Endothelial cell of umbilical vein (primary cell): Measurements from ENCODE around the gene IFITM2. TPM values are rescaled to one million over a fixed set of nuclear protein-coding genes. Genes with fewer than 3 reads are reported as not detected.

ENCODE experiments used
- BruUV-seq: library from RNA; stranded (reverse); fragments of 400-500 nt; replicated peaks from 2 replicates; lab custom pipeline; 2021; lab: Mats Ljungman, UMichigan
- CTCF ChIA-PET: fragments of 300-600, 350-600 bp; sonication (Branson Sonifier 250); formaldehyde crosslinking; loops from one replicate; lab custom pipeline; 2021; ENCODE audit warnings: antibody characterized with exemption, inconsistent platforms; lab: Charles Lee
- POLR2A ChIA-PET: fragments of 300-600, 350-600 bp; sonication (Branson Sonifier 250); formaldehyde crosslinking; loops from one replicate; lab custom pipeline; 2021; ENCODE audit warnings: antibody characterized with exemption, inconsistent platforms; lab: Charles Lee
- DNase-seq: peaks from one replicate; pipeline ENCODE4 v3.0.0-alpha.2; 2011; ENCODE audit warnings: low read depth, low spot score
- FAIRE-seq: peaks from 2 replicates; lab custom pipeline; 2011; peaks lifted over from hg19 to GRCh38; lab: Jason Lieb, UNC
- H2AFZ ChIP-seq: 2 replicates; pipeline ENCODE4 v1.6.0; 2012; ENCODE audit warnings: low read depth, low read length, control low read depth, inconsistent platforms
- H3K27ac ChIP-seq: 2 replicates; pipeline ENCODE4 v1.5.1; 2011; ENCODE audit warnings: low read depth, mild to moderate bottlenecking, control low read depth, low read length, moderate library complexity; ENCODE audit not compliant: insufficient read depth
- H3K27me3 ChIP-seq, 2 experiments: 2 replicates each; pipeline versions ENCODE4 v1.6.0 to v1.6.1; 2011; ENCODE audit warnings: low read length in 2 of 2, mixed read lengths in 1 of 2; ENCODE audit not compliant: control insufficient read depth in 2 of 2, insufficient read depth in 2 of 2
- H3K36me3 ChIP-seq, 2 experiments: 2 replicates in 1 of 2; 3 replicates in 1 of 2; pipeline ENCODE4 v1.5.1; 2011; ENCODE audit warnings: low read length in 2 of 2, mild to moderate bottlenecking in 1 of 2, moderate library complexity in 1 of 2; ENCODE audit not compliant: control insufficient read depth in 2 of 2, insufficient read depth in 2 of 2; ENCODE audit errors: extremely low read depth in 1 of 2
- H3K4me1 ChIP-seq: 3 replicates; pipeline ENCODE4 v1.5.1; 2011; ENCODE audit warnings: mild to moderate bottlenecking, low read length; ENCODE audit not compliant: control insufficient read depth, insufficient read depth; ENCODE audit errors: extremely low read depth
- H3K4me2 ChIP-seq: 2 replicates; pipeline ENCODE4 v1.6.1; 2011; ENCODE audit warnings: low read length, control low read depth, mixed read lengths; ENCODE audit not compliant: insufficient read depth
- H3K4me3 ChIP-seq, 3 experiments: fragments of 200-600 bp in 1 of 3; sonication (generic), shearing (Covaris generic) in 1 of 3; replicated peaks in 1 of 3; 2 replicates each; pipeline ENCODE4 v1.5.1; 2011 to 2016; ENCODE audit warnings: control low read depth in 3 of 3, low read length in 3 of 3, mild to moderate bottlenecking in 2 of 3, inconsistent platforms in 1 of 3, low read depth in 1 of 3, moderate library complexity in 1 of 3; ENCODE audit not compliant: insufficient read depth in 1 of 3
- H3K79me2 ChIP-seq: 2 replicates; pipeline ENCODE4 v1.6.0; 2012; ENCODE audit warnings: low read length, inconsistent platforms; ENCODE audit not compliant: control insufficient read depth, insufficient read depth
- H3K9ac ChIP-seq: replicated peaks from 2 replicates; pipeline ENCODE3; 2011; ENCODE audit warnings: low read length, control low read depth; ENCODE audit not compliant: insufficient read depth; ENCODE audit errors: extremely low read depth
- H3K9me1 ChIP-seq: replicated peaks from 3 replicates; pipeline ENCODE4 v1.6.0; 2011; ENCODE audit warnings: mild to moderate bottlenecking, low read length; ENCODE audit not compliant: control insufficient read depth, insufficient read depth; ENCODE audit errors: extremely low read depth
- H3K9me3 ChIP-seq: replicated peaks from 2 replicates; pipeline ENCODE4 v1.5.1; 2012; ENCODE audit warnings: low read length, inconsistent platforms; ENCODE audit not compliant: control insufficient read depth, insufficient read depth
- H4K20me1 ChIP-seq: replicated peaks from 2 replicates; pipeline ENCODE3; 2011; ENCODE audit warnings: mild to moderate bottlenecking, low read length; ENCODE audit not compliant: control insufficient read depth, insufficient read depth; ENCODE audit errors: extremely low read depth
- EZH2 ChIP-seq: IDR thresholded peaks from 2 replicates; pipeline ENCODE4 v1.6.1; 2012; ENCODE audit warnings: borderline replicate concordance, low read depth, mild to moderate bottlenecking, moderate library complexity, low read length, inconsistent platforms; ENCODE audit not compliant: severe bottlenecking
- FOS ChIP-seq: IDR thresholded peaks from 2 replicates; pipeline ENCODE4 v1.6.1; 2011; ENCODE audit warnings: mild to moderate bottlenecking, low read length, moderate library complexity, borderline replicate concordance; ENCODE audit not compliant: insufficient read depth
- GATA2 ChIP-seq: IDR thresholded peaks from 2 replicates; pipeline ENCODE4 v1.7.0; 2011; ENCODE audit warnings: low read depth, mild to moderate bottlenecking, moderate library complexity, mixed read lengths, low read length; ENCODE audit not compliant: insufficient read length, insufficient read depth
- JUN ChIP-seq: IDR thresholded peaks from 2 replicates; pipeline ENCODE4 v1.6.1; 2011; ENCODE audit warnings: borderline replicate concordance, low read depth; ENCODE audit not compliant: insufficient read length, insufficient read depth
- MAX ChIP-seq: IDR thresholded peaks from 2 replicates; pipeline ENCODE4 v1.6.1; 2011; ENCODE audit not compliant: insufficient read depth, insufficient read length
- MYC ChIP-seq: IDR thresholded peaks from one replicate; pipeline ENCODE4 v1.6.1; 2011; ENCODE audit warnings: mild to moderate bottlenecking, low read depth, low read length
- POLR2A ChIP-seq: IDR thresholded peaks from 2 replicates; pipeline ENCODE4 v1.6.1; 2012; ENCODE audit warnings: low read depth, mild to moderate bottlenecking, control low read depth, low read length
- POLR2AphosphoS5 ChIP-seq: IDR thresholded peaks from 2 replicates; pipeline ENCODE4 v1.6.1; 2012; ENCODE audit warnings: low read depth, mild to moderate bottlenecking, control low read depth, low read length, moderate library complexity; ENCODE audit not compliant: insufficient read depth
- dilution Hi-C: fragments of 300-500 bp; cut with MboI; formaldehyde crosslinking; loops from one replicate; pipeline ENCODE4 v1.15.0; 2019; ENCODE audit warnings: low sequenced_read_pairs; ENCODE audit not compliant: extremely low pct_ligation_motif_present
- intact Hi-C: fragments of 100-400 bp; cut with micrococcal nuclease; formaldehyde crosslinking; loops from one replicate; pipeline ENCODE4 v1.10.0; 2022
- polyA plus RNA-seq, 4 experiments: library from polyadenylated mRNA; depleted of rRNA in 3 of 4; stranded (reverse) in 3 of 4; unstranded in 1 of 4; fragments of >200 nt; gene quantifications; 2 replicates each; pipeline versions ENCODE4 v1.2.1 to v1.2.3, GENCODE V29; 2011 to 2012; ENCODE audit warnings: missing spikeins in 1 of 4
- total RNA-seq: library from RNA; stranded (reverse); gene quantifications from 2 replicates; pipeline ENCODE4 v1.2.3, GENCODE V29; 2021
- TF ChIP-seq, protein P1 (sequence below), 2 donors: IDR thresholded peaks; 1 replicate in 1 of 2; 2 replicates in 1 of 2; pipeline ENCODE4 v1.5.1; 2011; ENCODE audit warnings: low read length in 2 of 2, mild to moderate bottlenecking in 2 of 2, moderate library complexity in 2 of 2, control low read depth in 1 of 2, inconsistent platforms in 1 of 2, low read depth in 1 of 2; ENCODE audit not compliant: insufficient read depth in 1 of 2; ENCODE audit errors: extremely low read depth in 1 of 2

IFITM2 gene
- total and polyA plus RNA-seq, 2 donors (not counting 3 experiments of a cell fraction or from before 2014, with no cell fraction given): 219 to 1,135 TPM

DNA sequence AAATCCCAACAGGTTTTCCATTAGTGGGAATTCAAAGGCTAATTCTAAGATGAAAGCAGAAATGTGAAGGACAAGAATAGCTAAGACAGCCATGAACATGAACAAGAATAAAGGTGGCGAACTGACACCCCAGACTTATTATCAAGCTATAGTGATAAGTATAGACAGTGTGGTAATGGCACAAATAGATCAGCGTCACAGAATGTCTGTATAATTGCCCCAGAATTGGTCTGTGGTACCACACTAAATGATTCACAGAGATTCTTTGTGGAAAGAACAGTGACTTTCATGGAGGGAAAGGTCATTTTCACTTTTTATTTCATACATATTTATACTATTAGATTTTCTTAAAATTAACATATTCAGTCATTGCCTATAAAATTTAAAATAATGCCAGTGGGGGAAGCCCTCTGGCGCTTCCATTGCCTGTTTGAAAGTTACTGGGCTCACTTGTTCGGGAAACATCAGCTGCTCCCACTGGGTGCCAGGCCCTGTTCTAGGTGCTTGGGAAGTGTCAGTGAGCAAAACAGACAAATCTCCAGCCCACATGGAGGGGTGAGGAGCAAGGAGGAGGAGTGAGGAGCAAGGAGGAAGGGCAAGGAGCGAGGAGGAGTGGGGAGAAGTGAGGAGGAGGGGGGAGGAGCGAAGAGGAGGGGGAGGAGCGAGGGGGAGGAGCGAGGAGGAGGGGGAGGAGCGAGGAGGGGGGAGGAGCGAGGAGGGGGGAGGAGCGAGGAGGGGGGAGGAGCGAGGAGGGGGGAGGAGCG lies 40.8 kb upstream of the IFITM2 start:
- intact Hi-C loops (no loop called here), dilution Hi-C loops (no loop called here)
- Histone ChIP-seq H3K27ac (no peak overlapping the region), H2AFZ (no peak overlapping the region), H3K9ac (no peak overlapping the region), H3K27me3 (no peaks in the 10 kb centered on the region), H3K9me3 (no peaks in the 10 kb centered on the region), H3K4me2 (no peak overlapping the region), H4K20me1 (no peaks in the 10 kb centered on the region), H3K9me1 (no peaks in the 10 kb centered on the region), H3K79me2 (no peaks in the 10 kb centered on the region), H3K4me3 (no peak overlapping the region), H3K4me1 (no peaks in the 10 kb centered on the region), H3K36me3 (no peaks in the 10 kb centered on the region)
- FAIRE-seq (no peak), DNase-seq (no peak)
- ChIA-PET CTCF (interaction anchor here (2.2 kb wide), 1 partner anchor 16 kb away, joined by 8 read pairs; no protein-coding TSS in a partner anchor), POLR2A (interaction anchor here (0.9 kb wide), 1 partner anchor 86 kb away, joined by 5 read pairs; no protein-coding TSS in a partner anchor)
- no TSS peak for BruUV-seq
- TF ChIP-seq GATA2 (no peak), FOS (no peak), POLR2AphosphoS5 (no peak), MYC (no peak), POLR2A (no peak), MAX (no peak), EZH2 (no peak), JUN (no peak)
- TF ChIP-seq, protein P1, sequence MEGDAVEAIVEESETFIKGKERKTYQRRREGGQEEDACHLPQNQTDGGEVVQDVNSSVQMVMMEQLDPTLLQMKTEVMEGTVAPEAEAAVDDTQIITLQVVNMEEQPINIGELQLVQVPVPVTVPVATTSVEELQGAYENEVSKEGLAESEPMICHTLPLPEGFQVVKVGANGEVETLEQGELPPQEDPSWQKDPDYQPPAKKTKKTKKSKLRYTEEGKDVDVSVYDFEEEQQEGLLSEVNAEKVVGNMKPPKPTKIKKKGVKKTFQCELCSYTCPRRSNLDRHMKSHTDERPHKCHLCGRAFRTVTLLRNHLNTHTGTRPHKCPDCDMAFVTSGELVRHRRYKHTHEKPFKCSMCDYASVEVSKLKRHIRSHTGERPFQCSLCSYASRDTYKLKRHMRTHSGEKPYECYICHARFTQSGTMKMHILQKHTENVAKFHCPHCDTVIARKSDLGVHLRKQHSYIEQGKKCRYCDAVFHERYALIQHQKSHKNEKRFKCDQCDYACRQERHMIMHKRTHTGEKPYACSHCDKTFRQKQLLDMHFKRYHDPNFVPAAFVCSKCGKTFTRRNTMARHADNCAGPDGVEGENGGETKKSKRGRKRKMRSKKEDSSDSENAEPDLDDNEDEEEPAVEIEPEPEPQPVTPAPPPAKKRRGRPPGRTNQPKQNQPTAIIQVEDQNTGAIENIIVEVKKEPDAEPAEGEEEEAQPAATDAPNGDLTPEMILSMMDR (IDR thresholded peaks at IDR 0.05; ENCODE audit: extremely low read depth in 1 of 2, insufficient read depth in 1 of 2, low read depth in 1 of 2, low read length in 2 of 2): no peak
